Ishikawa (cell line): ENCODE measurements around the gene P2RX1.
A peak's percentile ranks its signal among the peaks of the same experiment; 100 is the strongest.

Source experiments
- CEBPB ChIP-seq: IDR thresholded peaks from 2 replicates; pipeline ENCODE4 v1.6.1; 2012
- CREB1 ChIP-seq: IDR thresholded peaks from 2 replicates; pipeline ENCODE4 v1.6.1; 2012; ENCODE audit warnings: low read depth
- EGR1 ChIP-seq: IDR thresholded peaks from 2 replicates; pipeline ENCODE4 v1.6.1; 2012
- EP300 ChIP-seq: IDR thresholded peaks from 2 replicates; pipeline ENCODE4 v1.6.1; 2012; ENCODE audit warnings: borderline replicate concordance
- FOXM1 ChIP-seq: IDR thresholded peaks from 2 replicates; pipeline ENCODE4 v1.6.1; 2012; ENCODE audit warnings: low read depth, borderline replicate concordance
- NFIC ChIP-seq: IDR thresholded peaks from 2 replicates; pipeline ENCODE4 v1.6.1; 2012
- RAD21 ChIP-seq: IDR thresholded peaks from 2 replicates; pipeline ENCODE4 v1.6.1; 2012; ENCODE audit warnings: low read depth
- TAF1 ChIP-seq: IDR thresholded peaks from 2 replicates; pipeline ENCODE4 v1.6.1; 2012; ENCODE audit warnings: low read depth, mild to moderate bottlenecking
- TCF12 ChIP-seq: IDR thresholded peaks from 2 replicates; pipeline ENCODE4 v1.6.1; 2012; ENCODE audit warnings: low read depth
- TEAD4 ChIP-seq: IDR thresholded peaks from 2 replicates; pipeline ENCODE4 v1.6.1; 2012
- YY1 ChIP-seq: IDR thresholded peaks from 2 replicates; pipeline ENCODE4 v1.6.1; 2012; ENCODE audit warnings: low read depth
- ZBTB7A ChIP-seq: IDR thresholded peaks from 2 replicates; pipeline ENCODE4 v1.6.1; 2012; ENCODE audit warnings: low read depth
- TF ChIP-seq, protein P1 (sequence below): IDR thresholded peaks from 2 replicates; pipeline ENCODE4 v1.6.1; 2012
- TF ChIP-seq, protein P2 (sequence below): IDR thresholded peaks from 2 replicates; pipeline ENCODE4 v1.6.1; 2012; ENCODE audit warnings: low read depth, mild to moderate bottlenecking
- TF ChIP-seq, protein P3 (sequence below): IDR thresholded peaks from 2 replicates; pipeline ENCODE4 v1.6.1; 2012

The P2RX1 gene

DNA sequence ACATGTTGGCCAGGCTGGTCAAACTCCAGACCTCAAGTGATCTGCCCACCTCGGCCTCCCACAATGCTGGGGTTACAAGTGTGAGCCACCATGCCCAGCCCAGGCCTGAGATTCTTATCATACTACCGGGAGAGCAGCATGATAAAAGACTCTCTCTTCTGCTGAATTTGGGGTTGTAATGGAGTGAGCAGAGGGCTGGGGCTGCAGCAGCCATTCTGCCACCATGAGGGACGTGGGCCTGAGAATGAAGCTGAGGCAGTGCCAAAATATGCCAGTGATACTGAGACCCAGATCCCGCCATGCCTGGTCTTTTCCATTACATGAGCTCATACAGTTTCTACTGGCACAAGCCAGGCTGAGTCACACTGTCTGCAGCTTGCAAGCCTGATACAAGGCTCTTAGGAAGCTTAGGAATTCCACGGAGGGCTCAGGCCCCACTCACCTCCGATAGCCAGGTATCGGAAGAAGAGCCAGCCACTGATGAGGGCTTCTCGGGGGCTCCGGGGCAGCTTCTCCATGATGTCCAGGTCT, 19.6 kb upstream of the P2RX1 start:
- TF ChIP-seq CREB1 (no peak), ZBTB7A (no peak), CEBPB (no peak), FOXM1 (no peak), NFIC (no peak), TCF12 (no peak), TAF1 (no peak), EP300 (no peak)

DNA sequence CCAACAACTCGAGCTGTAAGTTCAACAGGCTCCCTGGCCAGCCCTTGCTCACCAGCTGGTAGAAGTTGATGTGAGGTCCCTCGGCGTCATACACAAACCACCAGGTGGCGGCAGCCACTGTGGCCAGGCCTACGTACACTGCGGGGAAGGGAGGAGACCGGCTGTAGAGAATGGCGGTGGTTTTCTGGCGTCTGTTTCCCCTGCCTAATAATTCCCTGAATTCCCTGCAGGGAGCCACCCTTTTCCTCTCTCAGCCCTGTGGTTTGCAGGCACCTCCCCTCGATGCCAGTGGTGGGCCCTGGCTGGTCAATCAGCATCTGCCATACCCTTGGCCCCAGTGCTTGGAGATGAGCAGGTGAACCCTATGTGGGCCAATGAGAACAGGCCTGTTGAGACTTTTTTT, 18.9 kb upstream of the P2RX1 start:
- TF ChIP-seq TCF12 (no peak), ZBTB7A (no peak), RAD21 (peak; percentile 75)

DNA sequence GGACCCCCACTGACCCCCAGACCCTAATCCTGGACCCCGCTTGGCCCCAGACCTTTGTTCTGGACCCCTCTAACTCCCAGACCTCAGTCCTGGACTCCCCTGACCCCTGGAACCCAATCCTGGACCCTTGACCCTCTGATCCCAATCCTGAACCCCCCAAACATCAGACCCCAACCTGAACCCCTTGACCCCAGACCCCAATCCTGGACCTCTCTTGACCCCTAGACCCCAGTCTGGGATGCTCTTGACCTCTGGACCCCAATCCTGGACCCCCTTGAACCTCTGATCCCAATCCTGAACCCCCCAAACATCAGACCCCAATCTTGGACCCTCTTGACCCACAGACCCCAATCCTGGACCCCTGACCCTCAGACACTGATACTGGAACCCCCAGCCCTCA, 13.5 kb upstream of the P2RX1 start:
- TF ChIP-seq NFIC (no peak), CEBPB (no peak), TAF1 (no peak), ZBTB7A (no peak), FOXM1 (no peak), CREB1 (no peak), TEAD4 (no peak), EP300 (no peak), TCF12 (no peak), YY1 (no peak)
- TF ChIP-seq, protein P1, sequence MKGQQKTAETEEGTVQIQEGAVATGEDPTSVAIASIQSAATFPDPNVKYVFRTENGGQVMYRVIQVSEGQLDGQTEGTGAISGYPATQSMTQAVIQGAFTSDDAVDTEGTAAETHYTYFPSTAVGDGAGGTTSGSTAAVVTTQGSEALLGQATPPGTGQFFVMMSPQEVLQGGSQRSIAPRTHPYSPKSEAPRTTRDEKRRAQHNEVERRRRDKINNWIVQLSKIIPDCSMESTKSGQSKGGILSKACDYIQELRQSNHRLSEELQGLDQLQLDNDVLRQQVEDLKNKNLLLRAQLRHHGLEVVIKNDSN, result no peak
- TF ChIP-seq, protein P2, sequence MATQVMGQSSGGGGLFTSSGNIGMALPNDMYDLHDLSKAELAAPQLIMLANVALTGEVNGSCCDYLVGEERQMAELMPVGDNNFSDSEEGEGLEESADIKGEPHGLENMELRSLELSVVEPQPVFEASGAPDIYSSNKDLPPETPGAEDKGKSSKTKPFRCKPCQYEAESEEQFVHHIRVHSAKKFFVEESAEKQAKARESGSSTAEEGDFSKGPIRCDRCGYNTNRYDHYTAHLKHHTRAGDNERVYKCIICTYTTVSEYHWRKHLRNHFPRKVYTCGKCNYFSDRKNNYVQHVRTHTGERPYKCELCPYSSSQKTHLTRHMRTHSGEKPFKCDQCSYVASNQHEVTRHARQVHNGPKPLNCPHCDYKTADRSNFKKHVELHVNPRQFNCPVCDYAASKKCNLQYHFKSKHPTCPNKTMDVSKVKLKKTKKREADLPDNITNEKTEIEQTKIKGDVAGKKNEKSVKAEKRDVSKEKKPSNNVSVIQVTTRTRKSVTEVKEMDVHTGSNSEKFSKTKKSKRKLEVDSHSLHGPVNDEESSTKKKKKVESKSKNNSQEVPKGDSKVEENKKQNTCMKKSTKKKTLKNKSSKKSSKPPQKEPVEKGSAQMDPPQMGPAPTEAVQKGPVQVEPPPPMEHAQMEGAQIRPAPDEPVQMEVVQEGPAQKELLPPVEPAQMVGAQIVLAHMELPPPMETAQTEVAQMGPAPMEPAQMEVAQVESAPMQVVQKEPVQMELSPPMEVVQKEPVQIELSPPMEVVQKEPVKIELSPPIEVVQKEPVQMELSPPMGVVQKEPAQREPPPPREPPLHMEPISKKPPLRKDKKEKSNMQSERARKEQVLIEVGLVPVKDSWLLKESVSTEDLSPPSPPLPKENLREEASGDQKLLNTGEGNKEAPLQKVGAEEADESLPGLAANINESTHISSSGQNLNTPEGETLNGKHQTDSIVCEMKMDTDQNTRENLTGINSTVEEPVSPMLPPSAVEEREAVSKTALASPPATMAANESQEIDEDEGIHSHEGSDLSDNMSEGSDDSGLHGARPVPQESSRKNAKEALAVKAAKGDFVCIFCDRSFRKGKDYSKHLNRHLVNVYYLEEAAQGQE, result no peak

DNA sequence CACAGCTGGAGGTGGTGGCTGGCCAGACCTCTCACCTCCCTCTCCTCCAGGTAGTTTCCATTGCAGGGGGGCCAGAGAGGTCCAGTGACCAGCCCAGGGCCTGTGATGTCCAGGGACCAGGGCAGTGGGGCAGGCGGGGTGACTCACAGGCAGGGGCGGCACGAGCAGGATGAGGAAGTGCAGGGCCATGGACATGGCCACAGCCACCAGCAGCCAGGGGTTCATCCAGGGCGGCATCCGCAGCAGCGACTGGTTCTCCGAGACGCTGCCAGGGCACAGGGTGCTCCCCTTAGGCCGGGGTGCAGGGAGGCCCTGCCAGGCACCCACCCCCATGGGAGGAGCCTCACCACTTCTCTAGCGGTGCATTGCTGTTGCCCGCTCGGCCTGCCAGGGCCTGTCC, 12.9 kb upstream of the P2RX1 start:
- TF ChIP-seq, protein P3, sequence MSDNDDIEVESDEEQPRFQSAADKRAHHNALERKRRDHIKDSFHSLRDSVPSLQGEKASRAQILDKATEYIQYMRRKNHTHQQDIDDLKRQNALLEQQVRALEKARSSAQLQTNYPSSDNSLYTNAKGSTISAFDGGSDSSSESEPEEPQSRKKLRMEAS, result no peak
- no peak for TF ChIP-seq EGR1
- TF ChIP-seq TCF12, result no peak
- TF ChIP-seq NFIC, result no peak

DNA sequence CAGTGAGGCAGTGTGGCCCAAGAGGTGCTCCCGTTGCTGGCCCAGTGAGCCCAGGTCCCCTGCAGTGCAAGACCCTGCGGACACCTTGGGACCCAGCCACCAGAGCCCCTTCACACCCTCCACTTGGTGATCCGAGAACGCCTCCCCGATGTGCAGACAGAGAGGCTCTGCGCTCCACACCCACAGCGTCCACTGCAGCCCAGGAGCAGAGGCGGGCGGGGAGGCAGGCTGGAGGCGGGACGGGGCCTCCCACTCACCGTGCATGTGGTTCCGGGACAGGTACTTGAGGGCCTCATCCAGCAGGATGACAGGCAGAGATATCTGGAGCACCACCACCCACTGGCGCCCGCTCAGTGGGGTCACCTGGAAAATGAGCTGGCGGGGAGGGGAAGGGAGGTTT, 12.1 kb upstream of the P2RX1 start:
- TF ChIP-seq EP300, result no peak
- no peak for TF ChIP-seq TCF12
- no peak for TF ChIP-seq TEAD4
- TF ChIP-seq, protein P2, result no peak
- no peak for TF ChIP-seq NFIC
- no peak for TF ChIP-seq TAF1
- TF ChIP-seq CREB1, result no peak
- no peak for TF ChIP-seq FOXM1
- no peak for TF ChIP-seq YY1
- TF ChIP-seq, protein P3, result no peak
- no peak for TF ChIP-seq ZBTB7A
- TF ChIP-seq RAD21, result no peak

DNA sequence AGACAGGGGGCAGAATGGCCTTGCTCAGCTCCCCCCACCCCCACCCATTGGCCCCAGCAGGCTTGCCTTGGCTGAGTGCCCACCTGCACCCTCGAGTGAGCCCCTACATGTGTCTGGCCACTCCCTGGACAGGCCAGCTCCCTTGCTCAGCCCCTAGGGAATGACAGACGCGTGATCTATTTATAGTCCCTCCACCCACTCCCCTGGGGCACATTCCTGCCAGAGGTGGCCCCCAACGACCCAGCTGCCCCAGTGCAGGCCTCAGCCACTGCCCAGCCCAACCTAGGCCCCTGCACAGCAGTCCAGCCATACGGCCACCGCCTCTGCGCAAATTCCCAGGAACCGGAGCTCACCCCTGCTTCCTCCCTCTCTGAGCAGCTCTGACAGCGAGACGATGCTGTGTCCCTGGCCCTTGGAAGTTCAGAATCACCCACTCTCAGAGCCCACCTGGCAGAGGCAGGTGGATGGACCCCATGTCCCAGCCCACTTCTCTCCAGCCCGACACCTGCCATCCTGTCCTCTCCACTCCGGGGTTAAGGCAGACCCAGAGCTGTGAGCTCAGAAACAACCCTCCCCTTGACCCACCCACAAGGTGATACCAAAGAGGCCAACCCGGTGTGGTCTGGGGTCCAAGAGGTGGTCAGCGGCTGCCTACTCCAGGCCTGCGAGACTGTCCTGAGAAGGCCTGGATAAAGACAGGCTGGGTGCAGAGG, 11.5 kb upstream of the P2RX1 start:
- TF ChIP-seq, protein P1, result no peak
- TF ChIP-seq NFIC, result 0 out of 2 replicates have a peak, but pooled peaks have one; percentile 7
